Measurements from ENCODE around the gene SMIM44.

GRCh38 chr19:3508771-3509535 lies 25.7 kb upstream of the SMIM44 start:
- TF ChIP-seq CTCF (IDR thresholded peaks at IDR 0.05; ENCODE audit: insufficient read depth, low read length, poor library complexity, severe bottlenecking) (no peak), EZH2phosphoT487 (conservative IDR thresholded peaks at IDR 0.05; ENCODE audit: low read length) (no peak)
